K562 (cell line): ENCODE results near the gene GRAMD2B. TPM values are rescaled to one million over a fixed set of nuclear protein-coding genes. Genes with fewer than 3 reads are reported as not detected.

Experiments used
- ATAC-seq: fragments of 200-7000 bp; cut with Tn5 transposase; 3 replicates; pipeline ENCODE4 v1.9.1; 2020; ENCODE audit warnings: moderate library complexity
- BruUV-seq: library from RNA; stranded (reverse); fragments of 400-500 nt; replicated peaks from 2 replicates; lab custom pipeline; 2021; lab: Mats Ljungman, UMichigan
- CTCF ChIA-PET: fragments of 300-600 bp; formaldehyde crosslinking; extraction: SDS; loops from one replicate; lab custom pipeline; 2021; ENCODE audit warnings: low intra/inter-chr PET ratio; lab: Yijun Ruan, JAX
- POLR2A ChIA-PET: fragments of 300-600, 350-650 bp; sonication (Branson Sonifier 250); formaldehyde crosslinking; extraction: SDS; loops from one replicate; lab custom pipeline; 2021; ENCODE audit warnings: antibody characterized with exemption, inconsistent platforms; lab: Yijun Ruan, JAX
- DNase-seq, 4 experiments: peaks; one replicate each; pipeline versions ENCODE4 v3.0.0 to v3.0.0-alpha.2; 2011 to 2018; ENCODE audit warnings: low spot score in 3 of 4, mixed read lengths in 3 of 4; ENCODE audit errors: extremely low read depth in 1 of 4
- FAIRE-seq: peaks from 2 replicates; lab custom pipeline; 2011; peaks lifted over from hg19 to GRCh38; lab: Jason Lieb, UNC
- H2AFZ ChIP-seq: 2 replicates; pipeline ENCODE4 v1.6.0; 2011; ENCODE audit warnings: low read depth, low read length, control low read depth, inconsistent platforms
- H3K27ac ChIP-seq: fragments of 200-600 bp; 3 replicates; pipeline ENCODE4 v1.8.0; 2011; ENCODE audit warnings: low read depth, mild to moderate bottlenecking, control low read depth, inconsistent platforms, low read length, moderate library complexity, mixed read lengths; ENCODE audit errors: extremely low read depth
- H3K27me3 ChIP-seq, 2 experiments: fragments of 300-600 bp in 1 of 2; 2 replicates in 1 of 2; 3 replicates in 1 of 2; pipeline versions ENCODE4 v1.6.0 to v1.8.0; 2011; ENCODE audit warnings: inconsistent platforms in 2 of 2, low read length in 2 of 2, mild to moderate bottlenecking in 1 of 2, mixed read lengths in 1 of 2, moderate library complexity in 1 of 2; ENCODE audit not compliant: control insufficient read depth in 2 of 2, insufficient read depth in 2 of 2
- H3K36me3 ChIP-seq: fragments of 300-600 bp; 3 replicates; pipeline ENCODE4 v1.8.0; 2011; ENCODE audit warnings: mild to moderate bottlenecking, low read length, inconsistent platforms; ENCODE audit not compliant: control insufficient read depth, insufficient read depth
- H3K4me1 ChIP-seq, 2 experiments: fragments of 200-600 bp in 1 of 2; replicated peaks in 1 of 2; 2 replicates in 1 of 2; 3 replicates in 1 of 2; pipeline versions ENCODE4 v1.5.1 to v1.8.0; 2011; ENCODE audit warnings: inconsistent platforms in 2 of 2, low read length in 2 of 2, mild to moderate bottlenecking in 1 of 2, mixed read lengths in 1 of 2, moderate library complexity in 1 of 2; ENCODE audit not compliant: control insufficient read depth in 2 of 2, insufficient read depth in 2 of 2
- H3K4me2 ChIP-seq: 2 replicates; pipeline ENCODE4 v1.6.1; 2011; ENCODE audit warnings: low read length, control low read depth, inconsistent platforms, mixed read lengths; ENCODE audit not compliant: insufficient read depth
- H3K4me3 ChIP-seq: fragments of 200-600 bp; sonication (generic), shearing (Covaris generic); 2 replicates; pipeline ENCODE4 v1.5.1; 2016; ENCODE audit warnings: control low read depth, inconsistent platforms
- H3K79me2 ChIP-seq: fragments of 200-600 bp; 3 replicates; pipeline ENCODE4 v1.8.0; 2011; ENCODE audit warnings: low read length, inconsistent platforms; ENCODE audit not compliant: control insufficient read depth, insufficient read depth
- H3K9ac ChIP-seq, 2 experiments: 2 replicates each; pipeline versions ENCODE4 v1.6.0 to v1.6.1; 2011; ENCODE audit warnings: low read depth in 2 of 2, low read length in 2 of 2, control low read depth in 1 of 2, inconsistent platforms in 1 of 2, mild to moderate bottlenecking in 1 of 2, mixed read lengths in 1 of 2; ENCODE audit not compliant: insufficient read depth in 1 of 2
- H3K9me1 ChIP-seq: one replicate; pipeline ENCODE4 v1.6.0; 2011; ENCODE audit warnings: inconsistent platforms, mild to moderate bottlenecking, low read length, moderate library complexity; ENCODE audit not compliant: control insufficient read depth, insufficient read depth
- H3K9me3 ChIP-seq: replicated peaks from 2 replicates; pipeline ENCODE4 v1.5.1; 2011; ENCODE audit warnings: low read depth, low read length, inconsistent platforms; ENCODE audit not compliant: control insufficient read depth, insufficient read depth
- H4K20me1 ChIP-seq: replicated peaks from 2 replicates; pipeline ENCODE4 v1.6.1; 2011; ENCODE audit warnings: low read length, inconsistent platforms, mixed read lengths; ENCODE audit not compliant: control insufficient read depth, insufficient read depth
- CBFA2T3 ChIP-seq: fragments of 450-650 bp; IDR thresholded peaks from 2 replicates; pipeline ENCODE4 v1.6.1; 2017
- GATAD2A ChIP-seq: fragments of 450-650 bp; IDR thresholded peaks from 2 replicates; pipeline ENCODE4 v1.6.1; 2017
- IRF2 ChIP-seq: sonication (generic); formaldehyde crosslinking; IDR thresholded peaks from 2 replicates; pipeline ENCODE4 v1.8.1; 2022; ENCODE audit warnings: mild to moderate bottlenecking, missing genetic modification reagents
- NFIX ChIP-seq: fragments of 250-450 bp; sonication (Bioruptor Pico); IDR thresholded peaks from 2 replicates; pipeline ENCODE4 v1.4.0; 2020; ENCODE audit warnings: low read depth, mild to moderate bottlenecking, moderate library complexity
- NR2C1 ChIP-seq, 2 experiments: fragments of 450-650 bp; IDR thresholded peaks; 2 replicates each; pipeline ENCODE4 v1.6.1; 2017; ENCODE audit warnings: mild to moderate bottlenecking in 2 of 2, antibody characterized with exemption in 1 of 2, inconsistent platforms in 1 of 2, missing compliant biosample characterization in 1 of 2, missing genetic modification characterization in 1 of 2
- PHF21A ChIP-seq: fragments of 450-650 bp; IDR thresholded peaks from 2 replicates; pipeline ENCODE4 v1.6.1; 2017; ENCODE audit warnings: low read depth, borderline replicate concordance
- RBM17 ChIP-seq: fragments of 200-400 bp; formaldehyde crosslinking; IDR thresholded peaks from 2 replicates; pipeline ENCODE4 v1.6.1; 2017; ENCODE audit warnings: low read depth, mild to moderate bottlenecking, low read length, borderline replicate concordance
- SIN3A ChIP-seq, 2 experiments: fragments of 150-350 bp in 1 of 2; IDR thresholded peaks; 2 replicates each; pipeline ENCODE4 v1.6.1; 2011 to 2016; ENCODE audit warnings: borderline replicate concordance in 2 of 2, low read depth in 2 of 2, low read length in 2 of 2, mild to moderate bottlenecking in 2 of 2, moderate library complexity in 2 of 2; ENCODE audit not compliant: control insufficient read depth in 1 of 2
- SMARCC2 ChIP-seq: fragments of 450-650 bp; IDR thresholded peaks from 2 replicates; pipeline ENCODE4 v1.6.1; 2017; ENCODE audit warnings: antibody characterized with exemption, moderate library complexity, mild to moderate bottlenecking, low read depth
- TBL1XR1 ChIP-seq, 2 experiments: IDR thresholded peaks; 2 replicates each; pipeline ENCODE4 v1.6.1; 2012; ENCODE audit warnings: improper control_type of control experiment in 2 of 2, low read length in 2 of 2, mild to moderate bottlenecking in 1 of 2
- TCF7L2 ChIP-seq: fragments of 150-350 bp; IDR thresholded peaks from 2 replicates; pipeline ENCODE4 v1.6.1; 2016; ENCODE audit warnings: low read depth, mild to moderate bottlenecking, low read length, moderate library complexity
- TOE1 ChIP-seq, 2 experiments: fragments of 450-650 bp in 1 of 2; sonication (generic) in 1 of 2; formaldehyde crosslinking in 1 of 2; IDR thresholded peaks; 2 replicates each; pipeline versions ENCODE4 v1.7.1 to v1.8.0; 2016 to 2022; ENCODE audit warnings: borderline replicate concordance in 2 of 2, mild to moderate bottlenecking in 2 of 2, antibody characterized with exemption in 1 of 2, inconsistent platforms in 1 of 2, low read depth in 1 of 2, missing genetic modification reagents in 1 of 2, moderate library complexity in 1 of 2
- TRIM28 ChIP-seq: fragments of 450-650 bp; IDR thresholded peaks from 2 replicates; pipeline ENCODE4 v1.6.1; 2017
- ZNF239 ChIP-seq: fragments of 250-450 bp; sonication (Bioruptor Pico); IDR thresholded peaks from 2 replicates; pipeline ENCODE4 v1.4.0; 2020; ENCODE audit warnings: mild to moderate bottlenecking
- ZNF583 ChIP-seq: fragments of 250-450 bp; sonication (Bioruptor Pico); IDR thresholded peaks from 2 replicates; pipeline ENCODE4 v1.4.0; 2020
- WGBS: fragments of 100-300 bp; shearing (Covaris generic); methylation state at CpG from one replicate; pipeline ENCODE4 v1.1.6; 2016; ENCODE audit warnings: low coverage, mixed read lengths; ENCODE audit not compliant: insufficient coverage; ENCODE audit errors: missing lambda C conversion rate; 5-methylcytosine and 5-hydroxymethylcytosine counted together
- in situ Hi-C: fragments of 300-500 bp; cut with MboI; formaldehyde crosslinking; loops from 4 replicates; pipeline ENCODE4 v1.15.0; 2018; ENCODE audit warnings: inconsistent platforms, mixed read lengths
- intact Hi-C: fragments of 100-400 bp; cut with micrococcal nuclease; formaldehyde crosslinking; loops from 2 replicates; pipeline ENCODE4 v1.14.2; 2022
- polyA plus RNA-seq, 8 experiments: library from polyadenylated mRNA; depleted of rRNA in 4 of 8; stranded (reverse) in 5 of 8; unstranded in 3 of 8; fragments of >200 nt; fragmentation: Nextera tagmentation in 2 of 8; fragmentation: Illumina TruSeq in 1 of 8; extraction: Ambion mirVana in 2 of 8; extraction: Trizol in 1 of 8; gene quantifications; 2 replicates each; pipeline versions ENCODE4 v1.2.1 to v1.2.3, GENCODE V29; 2011 to 2014; ENCODE audit warnings: inconsistent platforms in 1 of 8, missing spikeins in 1 of 8
- total RNA-seq, 7 experiments: library from RNA; depleted of rRNA in 6 of 7; stranded (reverse); fragments of >200 nt in 6 of 7; fragmentation: Illumina TruSeq in 2 of 7; extraction: Trizol in 2 of 7; gene quantifications; 2 replicates each; pipeline versions ENCODE4 v1.2.1 to v1.2.3, GENCODE V29; 2011 to 2021; ENCODE audit warnings: low replicate concordance in 1 of 7
- TF ChIP-seq, protein P1 (sequence below): fragments of 450-650 bp; formaldehyde crosslinking; IDR thresholded peaks from 2 replicates; pipeline ENCODE4 v1.4.0; 2022; ENCODE audit warnings: mild to moderate bottlenecking, moderate library complexity
- TF ChIP-seq, protein P2 (sequence below): fragments of 250-450 bp; sonication (Bioruptor Pico); IDR thresholded peaks from 2 replicates; pipeline ENCODE4 v1.4.0; 2020; ENCODE audit warnings: borderline replicate concordance

GRAMD2B gene
- total and polyA plus RNA-seq, 9 of the 15 experiments (the other 6 are each of a cell fraction or from before 2014, with no cell fraction given), result 0.32 to 4.2 (median 1.4) TPM

- DNase-seq (no peak), FAIRE-seq (no peak), ATAC-seq (no peak)
- H4K20me1 ChIP-seq, result no peaks in the 10 kb centered on the region
- CTCF ChIA-PET, result no interaction called here
- WGBS, result 19% methylated on average over 2 of the region's 2 CpGs
- H3K36me3 ChIP-seq, result no peaks in the 10 kb centered on the region
- no peak overlapping the region for H3K27ac ChIP-seq
- H2AFZ ChIP-seq, result no peak overlapping the region
- H3K9me1 ChIP-seq, result no peaks in the 10 kb centered on the region
- no peak overlapping the region for H3K9ac ChIP-seq
- TF ChIP-seq IRF2 (CRISPR knock-in tag), result no peak
- no peak for TF ChIP-seq TBL1XR1 (IDR thresholded peaks at IDR 0.05; ENCODE audit: low read length in 2 of 2)
- no peak for TF ChIP-seq SMARCC2
- TF ChIP-seq, protein P1, sequence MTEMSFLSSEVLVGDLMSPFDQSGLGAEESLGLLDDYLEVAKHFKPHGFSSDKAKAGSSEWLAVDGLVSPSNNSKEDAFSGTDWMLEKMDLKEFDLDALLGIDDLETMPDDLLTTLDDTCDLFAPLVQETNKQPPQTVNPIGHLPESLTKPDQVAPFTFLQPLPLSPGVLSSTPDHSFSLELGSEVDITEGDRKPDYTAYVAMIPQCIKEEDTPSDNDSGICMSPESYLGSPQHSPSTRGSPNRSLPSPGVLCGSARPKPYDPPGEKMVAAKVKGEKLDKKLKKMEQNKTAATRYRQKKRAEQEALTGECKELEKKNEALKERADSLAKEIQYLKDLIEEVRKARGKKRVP, result no peak
- no peak for TF ChIP-seq RBM17
- no peak for TF ChIP-seq GATAD2A
- TF ChIP-seq TRIM28, result no peak
- TF ChIP-seq, protein P2, sequence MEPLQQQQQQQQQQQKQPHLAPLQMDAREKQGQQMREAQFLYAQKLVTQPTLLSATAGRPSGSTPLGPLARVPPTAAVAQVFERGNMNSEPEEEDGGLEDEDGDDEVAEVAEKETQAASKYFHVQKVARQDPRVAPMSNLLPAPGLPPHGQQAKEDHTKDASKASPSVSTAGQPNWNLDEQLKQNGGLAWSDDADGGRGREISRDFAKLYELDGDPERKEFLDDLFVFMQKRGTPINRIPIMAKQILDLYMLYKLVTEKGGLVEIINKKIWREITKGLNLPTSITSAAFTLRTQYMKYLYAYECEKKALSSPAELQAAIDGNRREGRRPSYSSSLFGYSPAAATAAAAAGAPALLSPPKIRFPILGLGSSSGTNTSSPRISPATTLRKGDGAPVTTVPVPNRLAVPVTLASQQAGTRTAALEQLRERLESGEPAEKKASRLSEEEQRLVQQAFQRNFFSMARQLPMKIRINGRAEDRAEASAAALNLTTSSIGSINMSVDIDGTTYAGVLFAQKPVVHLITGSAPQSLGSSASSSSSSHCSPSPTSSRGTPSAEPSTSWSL, result no peak
- no peak for TF ChIP-seq NR2C1 (IDR thresholded peaks at IDR 0.05)
- no peak for TF ChIP-seq NR2C1 (tag; IDR thresholded peaks at IDR 0.05)
- TF ChIP-seq SIN3A (IDR thresholded peaks at IDR 0.05; ENCODE audit: borderline replicate concordance in 2 of 2, control insufficient read depth in 1 of 2, low read depth in 2 of 2, low read length in 2 of 2), result no peak
- TF ChIP-seq ZNF583 (CRISPR knock-in tag), result no peak
- no peak for TF ChIP-seq TOE1 (IDR thresholded peaks at IDR 0.05; ENCODE audit: borderline replicate concordance)
- no peak for TF ChIP-seq TOE1 (CRISPR knock-in tag; IDR thresholded peaks at IDR 0.05; ENCODE audit: borderline replicate concordance, low read depth)
- no peak for TF ChIP-seq PHF21A
- TF ChIP-seq NFIX (CRISPR knock-in tag), result no peak
- TF ChIP-seq TCF7L2, result no peak
- no peak for TF ChIP-seq CBFA2T3
- TF ChIP-seq ZNF239 (CRISPR knock-in tag), result no peak
- TF ChIP-seq, all 486 proteins: peak for 0
- in situ Hi-C loops (no loop called here), intact Hi-C loops (no loop called here)
- H3K9me3 ChIP-seq, result no peaks in the 10 kb centered on the region
- H3K4me3 ChIP-seq, result no peak overlapping the region
- BruUV-seq, result no TSS peak
- H3K79me2 ChIP-seq, result no peaks in the 10 kb centered on the region
- no peaks in the 10 kb centered on the region for H3K27me3 ChIP-seq
- POLR2A ChIA-PET, result no interaction called here
- H3K4me1 ChIP-seq, result no peaks in the 10 kb centered on the region
- H3K4me2 ChIP-seq, result no peak overlapping the region
These were observed 12.5 kb downstream of the GRAMD2B start for GRCh38 chr5:126435714-126436113.
